Right lobe of liver (tissue), 6 donors: ENCODE data around the gene ATG7. TPM values are rescaled to one million over a fixed set of nuclear protein-coding genes. Genes with fewer than 3 reads are reported as not detected.

ENCODE experiments used
- ATAC-seq, 4 donors: fragments of 200-7000 bp; cut with Tn5 transposase; one replicate each; pipeline ENCODE4 v1.9.1; 2020; ENCODE audit warnings: mild to moderate bottlenecking in 4 of 4, moderate library complexity in 4 of 4
- DNase-seq, 3 donors: peaks; one replicate each; pipeline ENCODE4 v3.0.0-alpha.2; 2020
- H3K27ac ChIP-seq, 3 donors: fragments of 200-600 bp; one replicate each; pipeline ENCODE4 v1.8.0; 2022
- H3K27me3 ChIP-seq, 2 donors: fragments of 200-600 bp; one replicate each; pipeline ENCODE4 v1.8.0; 2022
- H3K36me3 ChIP-seq, 4 donors: fragments of 200-600 bp; sonication (generic) in 1 of 4; one replicate each; pipeline versions ENCODE4 v1.5.1 to v1.8.0; 2017 to 2022; ENCODE audit warnings: control low read depth in 1 of 4
- H3K4me1 ChIP-seq, 4 donors: fragments of 200-600 bp; sonication (generic) in 1 of 4; one replicate each; pipeline versions ENCODE4 v1.5.1 to v1.8.0; 2017 to 2022; ENCODE audit warnings: control low read depth in 1 of 4
- H3K4me3 ChIP-seq, 3 donors: fragments of 200-600 bp; one replicate each; pipeline ENCODE4 v1.8.0; 2022
- H3K9me3 ChIP-seq, 4 donors: fragments of 200-600 bp; sonication (generic) in 1 of 4; one replicate each; pipeline versions ENCODE4 v1.5.1 to v1.8.0; 2017 to 2022; ENCODE audit warnings: control low read depth in 1 of 4
- POLR2A ChIP-seq: fragments of 450-650 bp; IDR thresholded peaks from one replicate; pipeline ENCODE4 v1.6.1; 2017; ENCODE audit warnings: antibody characterized with exemption, mild to moderate bottlenecking
- WGBS: methylation state at CpG from one replicate; pipeline ENCODE4 v1.1.6; 2018; ENCODE audit warnings: low coverage, low lambda C conversion rate; ENCODE audit not compliant: insufficient coverage; ENCODE audit errors: missing lambda C conversion rate; 5-methylcytosine and 5-hydroxymethylcytosine counted together
- intact Hi-C, 2 donors: fragments of 100-400 bp; cut with DNase I; formaldehyde crosslinking; loops; one replicate each; pipeline versions ENCODE4 v1.11.2 to v1.14.1; 2022
- total RNA-seq, 6 experiments: library from RNA; depleted of rRNA in 2 of 6; stranded (reverse); fragments of >200 nt in 2 of 6; fragmentation: NEBNext Ultra II Directional in 3 of 6; extraction: Animal tissue kit (Norgen Biotek cat#: 25700) in 3 of 6; gene quantifications; one replicate each; pipeline versions ENCODE4 v1.1.0 to v1.2.4, GENCODE V29; 2016 to 2023
- TF ChIP-seq, protein P1 (sequence below), 4 donors: fragments of 200-600 bp in 3 of 4; fragments of 450-650 bp in 1 of 4; IDR thresholded peaks; one replicate each; pipeline versions ENCODE4 v1.5.1 to v1.8.0; 2016 to 2022; ENCODE audit warnings: antibody characterized with exemption in 4 of 4, mild to moderate bottlenecking in 2 of 4
- donor health status: DM: no; HTN: yes; CAD: no.
- donor health status: DM: no; HTN: no; CAD: no.
- donor health status: DM: no; HTN: no; CAD: no.
- donor health status: DM: no; HTN: yes; CAD: no.
- donor health status: DM: no; HTN: yes; CAD: no.

ATG7 gene
- total RNA-seq, 6 experiments from 2014 or later, result 13.6 to 21.1 (median 15.8) TPM

DNA sequence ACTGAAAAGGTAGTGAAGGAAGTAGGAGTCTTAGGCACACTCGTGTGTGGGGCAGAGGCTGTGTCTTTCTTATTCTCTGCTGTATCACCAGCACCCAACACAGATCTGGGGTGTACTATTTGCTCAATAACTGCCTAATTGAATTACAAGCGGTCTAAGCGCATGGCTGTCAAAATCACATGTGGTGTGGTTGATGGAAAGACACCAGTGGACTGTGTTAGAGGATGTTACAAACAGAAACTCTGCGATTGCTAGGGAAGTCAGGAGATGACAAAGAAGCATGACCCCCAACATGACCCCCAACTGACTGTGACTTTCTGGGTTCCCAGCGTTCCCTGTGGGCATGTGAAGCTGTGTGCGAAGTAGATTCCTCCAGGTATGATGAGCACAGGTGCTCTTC is 32.0 kb downstream of the ATG7 start:
- peaks cover 0 to 21% (median 4%) of the 10 kb centered on the region in 4 donors for H3K36me3 ChIP-seq
- WGBS, result 71% methylated on average over 3 of the region's 6 CpGs
- H3K27ac ChIP-seq, result no peak overlapping the region
- peaks cover 0 to 14% (median 0%) of the 10 kb centered on the region in 4 donors for H3K4me1 ChIP-seq
- no peaks in the 10 kb centered on the region for H3K27me3 ChIP-seq
- no peak for DNase-seq
- H3K4me3 ChIP-seq, result no peak overlapping the region
- intact Hi-C loops, result no loop called here
- ATAC-seq, result peak in 1 of 4 donors; percentile 21
- TF ChIP-seq POLR2A, result no peak
- TF ChIP-seq, protein P1, sequence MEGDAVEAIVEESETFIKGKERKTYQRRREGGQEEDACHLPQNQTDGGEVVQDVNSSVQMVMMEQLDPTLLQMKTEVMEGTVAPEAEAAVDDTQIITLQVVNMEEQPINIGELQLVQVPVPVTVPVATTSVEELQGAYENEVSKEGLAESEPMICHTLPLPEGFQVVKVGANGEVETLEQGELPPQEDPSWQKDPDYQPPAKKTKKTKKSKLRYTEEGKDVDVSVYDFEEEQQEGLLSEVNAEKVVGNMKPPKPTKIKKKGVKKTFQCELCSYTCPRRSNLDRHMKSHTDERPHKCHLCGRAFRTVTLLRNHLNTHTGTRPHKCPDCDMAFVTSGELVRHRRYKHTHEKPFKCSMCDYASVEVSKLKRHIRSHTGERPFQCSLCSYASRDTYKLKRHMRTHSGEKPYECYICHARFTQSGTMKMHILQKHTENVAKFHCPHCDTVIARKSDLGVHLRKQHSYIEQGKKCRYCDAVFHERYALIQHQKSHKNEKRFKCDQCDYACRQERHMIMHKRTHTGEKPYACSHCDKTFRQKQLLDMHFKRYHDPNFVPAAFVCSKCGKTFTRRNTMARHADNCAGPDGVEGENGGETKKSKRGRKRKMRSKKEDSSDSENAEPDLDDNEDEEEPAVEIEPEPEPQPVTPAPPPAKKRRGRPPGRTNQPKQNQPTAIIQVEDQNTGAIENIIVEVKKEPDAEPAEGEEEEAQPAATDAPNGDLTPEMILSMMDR (IDR thresholded peaks at IDR 0.05), result no peak
- no peaks in the 10 kb centered on the region for H3K9me3 ChIP-seq

DNA sequence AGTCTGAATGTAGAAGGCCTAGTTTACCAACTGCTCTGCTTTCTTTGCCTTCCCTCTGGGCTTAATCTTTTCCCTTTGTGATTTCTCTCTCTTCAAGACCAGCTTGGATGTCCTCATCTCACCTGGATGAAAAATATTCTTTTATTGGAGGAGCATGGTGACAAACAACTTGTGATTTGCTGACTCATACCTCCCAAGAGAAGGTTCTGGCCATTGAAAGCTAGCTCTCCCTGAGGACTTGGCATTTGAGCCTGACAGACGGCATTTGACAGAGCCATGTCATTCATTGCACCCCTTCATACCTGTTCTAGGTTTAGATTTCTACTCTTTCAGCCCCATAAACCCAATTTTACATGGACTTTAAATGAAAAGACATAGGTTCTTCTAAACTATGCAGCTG is 33.3 kb downstream of the ATG7 start:
- H3K4me3 ChIP-seq, result no peak overlapping the region
- ATAC-seq (no peak), DNase-seq (no peak)
- TF ChIP-seq, protein P1 (IDR thresholded peaks at IDR 0.05), result no peak
- TF ChIP-seq POLR2A, result no peak
- H3K4me1 ChIP-seq, result peaks cover 0 to 14% (median 0%) of the 10 kb centered on the region in 4 donors
- no peaks in the 10 kb centered on the region for H3K27me3 ChIP-seq
- 100% methylated on average over 1 of the region's 1 CpG for WGBS
- intact Hi-C loops, result no loop called here
- no peaks in the 10 kb centered on the region for H3K9me3 ChIP-seq
- H3K27ac ChIP-seq, result no peak overlapping the region
- peaks cover 0 to 33% (median 5%) of the 10 kb centered on the region in 4 donors for H3K36me3 ChIP-seq

DNA sequence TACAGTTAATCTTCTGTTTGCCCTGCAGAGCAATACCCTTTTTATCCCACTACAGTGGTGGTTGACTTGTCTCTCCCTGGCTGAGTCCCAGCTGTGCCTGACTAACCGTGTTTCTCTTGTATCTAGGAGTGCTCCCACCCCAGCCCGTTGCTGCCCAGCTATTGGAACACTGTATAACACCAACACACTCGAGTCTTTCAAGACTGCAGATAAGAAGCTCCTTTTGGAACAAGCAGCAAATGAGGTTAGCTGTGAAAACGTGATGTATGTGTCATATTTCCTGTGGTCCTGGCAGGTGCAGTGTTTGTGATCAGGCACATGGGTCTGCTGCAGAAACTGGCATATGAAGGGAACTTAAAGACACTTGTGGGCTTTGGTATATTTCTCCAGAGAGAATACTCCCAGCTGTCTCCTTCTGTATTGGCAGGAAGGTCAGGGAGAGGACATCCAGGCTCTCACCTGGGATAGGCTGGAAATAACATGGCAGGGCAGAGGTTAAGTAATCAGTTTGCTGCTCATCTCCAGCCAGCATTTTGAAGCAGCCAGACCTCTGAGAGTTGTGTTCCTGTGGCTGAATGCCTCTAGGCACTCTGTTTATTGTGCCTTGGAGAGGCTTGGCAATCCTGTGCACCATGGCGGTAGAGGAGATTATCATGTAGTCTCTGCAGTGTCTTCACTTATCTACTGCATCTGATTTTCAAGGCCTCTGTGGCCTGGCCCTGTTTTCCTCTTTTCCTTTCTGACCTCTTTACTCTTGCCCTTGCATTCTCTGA is 34.8 kb downstream of the ATG7 start:
- peaks cover 0 to 43% (median 5%) of the 10 kb centered on the region in 4 donors for H3K36me3 ChIP-seq
- 76% methylated on average over 4 of the region's 5 CpGs for WGBS

DNA sequence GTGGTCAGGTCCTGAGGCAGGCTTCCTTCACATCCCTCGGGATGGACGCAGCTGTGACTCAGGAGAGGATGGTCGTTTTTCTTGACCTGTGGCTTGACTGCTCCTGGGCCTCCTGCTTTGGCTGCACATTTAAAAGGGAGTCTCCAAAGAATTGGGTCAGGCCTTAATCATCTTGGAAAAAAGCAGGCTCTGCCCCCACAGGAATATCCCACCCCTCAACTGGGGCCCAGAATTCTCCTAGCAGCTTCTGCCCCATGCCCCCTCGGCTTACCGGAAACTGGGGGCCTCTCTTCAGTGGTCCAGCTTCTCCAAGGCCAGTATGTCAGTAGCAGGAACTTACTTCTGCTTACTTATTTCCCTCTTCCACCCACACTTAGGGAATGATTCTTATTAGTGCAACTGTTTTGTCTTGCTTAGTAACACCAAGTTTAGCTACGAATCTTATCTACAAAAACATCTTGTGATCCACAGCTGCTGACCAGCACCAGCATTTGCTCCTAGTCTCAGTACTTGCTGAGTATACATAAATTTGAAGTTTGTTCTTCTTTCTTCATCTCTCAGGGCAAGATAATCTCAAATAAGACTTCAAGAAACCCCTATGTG is 35.7 kb downstream of the ATG7 start:
- Histone ChIP-seq H3K27me3 (no peaks in the 10 kb centered on the region), H3K27ac (peak overlapping the region in 1 of 3 donors; percentile 6), H3K4me1 (peaks cover 0 to 14% (median 0%) of the 10 kb centered on the region in 4 donors), H3K4me3 (no peak overlapping the region), H3K9me3 (no peaks in the 10 kb centered on the region), H3K36me3 (peaks cover 0 to 52% (median 5%) of the 10 kb centered on the region in 4 donors)
- no peak for DNase-seq
- intact Hi-C loops, result no loop called here
- TF ChIP-seq POLR2A, result no peak
- TF ChIP-seq, protein P1 (IDR thresholded peaks at IDR 0.05), result no peak
- peak; percentile 32 to 60 (median 52) for ATAC-seq
- 59% methylated on average over 2 of the region's 6 CpGs for WGBS

More for the DNA sequence above, 34.8 kb downstream of the ATG7 start:
- Histone ChIP-seq H3K27ac (peak overlapping the region in 1 of 3 donors; percentile 6), H3K4me3 (no peak overlapping the region), H3K9me3 (no peaks in the 10 kb centered on the region), H3K4me1 (peaks cover 0 to 14% (median 0%) of the 10 kb centered on the region in 4 donors), H3K27me3 (no peaks in the 10 kb centered on the region)
- TF ChIP-seq, protein P1 (IDR thresholded peaks at IDR 0.05), result no peak
- TF ChIP-seq POLR2A, result no peak
- intact Hi-C loops, result no loop called here
- DNase-seq (no peak), ATAC-seq (peak in 3 of 4 donors; percentile 16 to 91 (median 18))
